H1 (cell line): Measurements from ENCODE around the gene RCL1. TPM values are rescaled to one million over a fixed set of nuclear protein-coding genes. Genes with fewer than 3 reads are reported as not detected.

Source experiments
- E2F6 ChIP-seq: IDR thresholded peaks from 2 replicates; pipeline ENCODE4 v1.6.1; 2012; ENCODE audit warnings: inconsistent platforms
- TAF1 ChIP-seq: IDR thresholded peaks from 2 replicates; pipeline ENCODE4 v1.6.1; 2011; ENCODE audit warnings: mild to moderate bottlenecking, low read depth, low read length
- polyA plus RNA-seq, 7 experiments: library from polyadenylated mRNA; depleted of rRNA in 3 of 7; stranded (reverse) in 5 of 7; unstranded in 2 of 7; fragments of >200 nt in 5 of 7; fragments of 200-250 nt in 2 of 7; gene quantifications; 1 replicate in 5 of 7; 2 replicates in 1 of 7; 4 replicates in 1 of 7; pipeline versions ENCODE4 v1.2.1 to v1.2.3, GENCODE V29; 2011 to 2013; ENCODE audit warnings: missing spikeins in 2 of 7, mixed read lengths in 2 of 7
- total RNA-seq: library from RNA; stranded (reverse); fragmentation: NEBNext Ultra II Directional; extraction: Animal tissue kit (Norgen Biotek cat#: 25700); gene quantifications from 2 replicates; pipeline ENCODE4 v1.2.1, GENCODE V29; 2021

Gene RCL1
- total and polyA plus RNA-seq, 2 of the 8 experiments (the other 6 are each of a cell fraction or from before 2014, with no cell fraction given) = 21.0 to 29.5 TPM

DNA sequence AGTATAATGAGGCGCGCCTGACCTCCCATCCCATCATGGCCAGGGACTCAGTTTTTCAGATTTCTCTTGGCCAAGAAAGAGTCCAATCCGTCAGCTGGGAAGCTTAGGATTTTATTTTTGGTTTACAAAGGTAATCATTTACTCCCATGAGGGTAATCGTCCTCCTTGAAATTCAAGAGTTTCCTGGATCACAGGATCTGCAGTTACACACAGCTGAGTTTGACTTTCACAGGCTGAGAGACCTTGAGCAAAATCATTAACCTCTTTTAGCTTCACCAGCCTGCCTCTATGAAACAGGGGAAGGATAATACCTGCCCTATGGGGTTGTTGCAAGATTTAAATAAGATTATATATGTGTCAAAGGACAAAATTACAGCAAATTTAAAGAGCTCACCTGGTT, 36.3 kb upstream of the RCL1 start (continued):
- TF ChIP-seq E2F6 (no peak), TAF1 (no peak)
